ENCODE data around the gene ANO6.

Gene ANO6

GRCh38 chr12:45192707-45193106, 23.2 kb upstream of the ANO6 start:
- H3K4me3 ChIP-seq (replicated peaks; ENCODE audit: low read depth, low read length) = no peak overlapping the region
- no peak for DNase-seq (ENCODE audit: extremely low read depth, low read depth)
- TF ChIP-seq, protein P1, sequence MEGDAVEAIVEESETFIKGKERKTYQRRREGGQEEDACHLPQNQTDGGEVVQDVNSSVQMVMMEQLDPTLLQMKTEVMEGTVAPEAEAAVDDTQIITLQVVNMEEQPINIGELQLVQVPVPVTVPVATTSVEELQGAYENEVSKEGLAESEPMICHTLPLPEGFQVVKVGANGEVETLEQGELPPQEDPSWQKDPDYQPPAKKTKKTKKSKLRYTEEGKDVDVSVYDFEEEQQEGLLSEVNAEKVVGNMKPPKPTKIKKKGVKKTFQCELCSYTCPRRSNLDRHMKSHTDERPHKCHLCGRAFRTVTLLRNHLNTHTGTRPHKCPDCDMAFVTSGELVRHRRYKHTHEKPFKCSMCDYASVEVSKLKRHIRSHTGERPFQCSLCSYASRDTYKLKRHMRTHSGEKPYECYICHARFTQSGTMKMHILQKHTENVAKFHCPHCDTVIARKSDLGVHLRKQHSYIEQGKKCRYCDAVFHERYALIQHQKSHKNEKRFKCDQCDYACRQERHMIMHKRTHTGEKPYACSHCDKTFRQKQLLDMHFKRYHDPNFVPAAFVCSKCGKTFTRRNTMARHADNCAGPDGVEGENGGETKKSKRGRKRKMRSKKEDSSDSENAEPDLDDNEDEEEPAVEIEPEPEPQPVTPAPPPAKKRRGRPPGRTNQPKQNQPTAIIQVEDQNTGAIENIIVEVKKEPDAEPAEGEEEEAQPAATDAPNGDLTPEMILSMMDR (IDR thresholded peaks at IDR 0.05; ENCODE audit: low read depth, low read length, missing control alignments) = no peak

- DNase-seq (ENCODE audit: extremely low read depth, low read depth) = no peak
- H3K4me3 ChIP-seq (replicated peaks; ENCODE audit: low read depth, low read length) = no peak overlapping the region
- TF ChIP-seq, protein P1 (IDR thresholded peaks at IDR 0.05; ENCODE audit: low read depth, low read length, missing control alignments) = no peak
Measured at GRCh38 chr12:45200491-45201043, 15.3 kb upstream of the ANO6 start.

DNA sequence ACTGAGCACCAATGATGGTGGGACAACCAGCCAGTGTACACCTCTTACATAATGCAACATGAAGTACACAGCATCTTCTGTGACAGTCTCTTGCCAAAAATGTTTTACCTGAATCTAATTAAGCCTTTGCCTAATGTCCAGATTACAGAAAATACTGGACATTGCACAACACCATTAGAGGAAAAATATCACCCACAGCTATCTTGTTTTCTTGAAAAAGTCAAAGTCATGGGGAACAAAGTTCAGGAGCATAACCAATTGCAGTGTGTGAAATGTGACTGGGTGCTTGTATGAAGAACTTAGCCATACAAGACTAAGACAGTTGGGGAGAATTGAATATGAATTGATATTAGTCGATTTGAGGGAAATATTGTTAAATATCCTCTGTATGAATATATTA, 12.1 kb upstream of the ANO6 start:
- no peak overlapping the region for H3K4me3 ChIP-seq (replicated peaks; ENCODE audit: low read depth, low read length)
- DNase-seq (ENCODE audit: extremely low read depth, low read depth) = no peak
- TF ChIP-seq, protein P1 (IDR thresholded peaks at IDR 0.05; ENCODE audit: low read depth, low read length, missing control alignments) = no peak

GRCh38 chr12:45204757-45205156, 11.1 kb upstream of the ANO6 start:
- DNase-seq (ENCODE audit: extremely low read depth, low read depth) = no peak
- TF ChIP-seq, protein P1 (IDR thresholded peaks at IDR 0.05; ENCODE audit: low read depth, low read length, missing control alignments) = no peak
- no peak overlapping the region for H3K4me3 ChIP-seq (replicated peaks; ENCODE audit: low read depth, low read length)

DNA sequence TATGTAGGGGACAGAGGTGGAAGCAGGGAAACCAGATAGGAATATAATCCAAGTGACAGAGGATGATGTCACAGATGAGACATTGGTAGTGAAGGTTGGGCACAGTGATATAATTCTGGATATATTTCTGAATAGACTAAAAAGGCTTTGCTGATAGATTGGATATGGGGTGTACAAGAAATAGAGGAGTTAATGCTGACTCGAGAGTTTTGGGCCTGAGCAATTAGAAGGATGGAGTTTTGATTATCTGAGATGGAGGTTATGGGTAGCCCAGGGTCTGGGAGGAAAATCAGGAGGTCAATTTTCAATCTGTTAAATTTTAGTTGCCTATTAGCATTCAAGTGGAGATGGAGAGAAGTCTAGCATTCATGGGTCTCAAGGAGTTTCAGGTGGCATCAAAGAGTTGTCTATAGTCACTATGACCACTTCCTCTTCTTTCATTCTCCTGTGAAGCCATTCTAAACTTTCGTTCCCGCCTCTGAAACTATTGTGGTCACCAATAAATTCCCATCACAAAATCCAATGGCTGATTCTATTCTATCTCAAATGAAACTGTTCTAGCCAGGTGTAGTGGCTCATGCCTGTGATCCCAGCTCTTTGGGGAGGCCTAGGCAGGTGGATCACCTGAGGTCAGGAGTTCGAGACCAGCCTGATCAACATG, 10.6 kb upstream of the ANO6 start:
- no peak for DNase-seq (ENCODE audit: extremely low read depth, low read depth)
- no peak overlapping the region for H3K4me3 ChIP-seq (replicated peaks; ENCODE audit: low read depth, low read length)
- TF ChIP-seq, protein P1 (IDR thresholded peaks at IDR 0.05; ENCODE audit: low read depth, low read length, missing control alignments) = no peak

- H3K4me3 ChIP-seq (replicated peaks; ENCODE audit: low read depth, low read length) = no peak overlapping the region
- TF ChIP-seq, protein P1 (IDR thresholded peaks at IDR 0.05; ENCODE audit: low read depth, low read length, missing control alignments) = no peak
- DNase-seq (ENCODE audit: extremely low read depth, low read depth) = no peak
Measured at GRCh38 chr12:45208604-45209487, 7.0 kb upstream of the ANO6 start.
